GM12891 (cell line): ENCODE results near the gene FRG1.
"Not testable (repeated sequence)": the region's sequence is repeated elsewhere in the genome, so short reads cannot be mapped to it uniquely, and the experiment has no call there.

Source experiments
- DNase-seq: peaks from one replicate; pipeline ENCODE4 v3.0.0; 2011; ENCODE audit warnings: low spot score; ENCODE audit not compliant: insufficient read length
- FAIRE-seq: peaks from 2 replicates; lab custom pipeline; 2011; peaks lifted over from hg19 to GRCh38; lab: Jason Lieb, UNC
- PAX5 ChIP-seq: IDR thresholded peaks from 2 replicates; pipeline ENCODE4 v1.6.1; 2011; ENCODE audit warnings: low read length, moderate library complexity, mild to moderate bottlenecking; ENCODE audit not compliant: insufficient read depth, severe bottlenecking
- POLR2A ChIP-seq: IDR thresholded peaks from 2 replicates; pipeline ENCODE4 v1.6.1; 2011; ENCODE audit warnings: low read depth, low read length, control low read depth
- POLR2AphosphoS5 ChIP-seq: IDR thresholded peaks from 2 replicates; pipeline ENCODE4 v1.6.1; 2011; ENCODE audit warnings: low read depth, low read length, control low read depth
- POU2F2 ChIP-seq: IDR thresholded peaks from 2 replicates; pipeline ENCODE4 v1.6.1; 2011; ENCODE audit warnings: low read depth, mild to moderate bottlenecking, control low read depth, low read length, moderate library complexity
- SPI1 ChIP-seq: IDR thresholded peaks from 2 replicates; pipeline ENCODE4 v1.6.1; 2011; ENCODE audit warnings: low read depth, low read length, control low read depth
- TAF1 ChIP-seq: IDR thresholded peaks from 2 replicates; pipeline ENCODE4 v1.6.1; 2011; ENCODE audit warnings: low read depth, low read length, control low read depth

The FRG1 gene

DNA sequence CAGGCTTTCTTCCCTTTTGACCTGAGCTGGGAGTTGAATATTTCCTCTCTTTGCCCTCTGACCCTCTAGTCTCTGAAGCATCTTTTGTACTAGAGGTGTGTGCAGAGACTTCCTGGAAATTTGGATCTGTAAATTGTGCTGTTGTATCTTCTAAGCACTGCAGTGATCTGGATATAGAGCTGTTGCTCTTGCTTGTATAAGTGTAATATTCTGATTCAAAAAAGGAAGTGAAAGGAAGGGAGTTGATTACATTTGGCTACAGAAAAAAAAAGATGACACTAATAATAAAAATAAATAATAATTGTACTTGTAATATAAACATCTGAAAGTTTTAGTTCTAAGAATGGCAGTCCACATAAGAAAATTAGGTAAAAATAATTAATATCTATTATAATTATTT lies 33.0 kb downstream of the FRG1 start:
- TF ChIP-seq SPI1 (peak; percentile 68), PAX5 (no peak)
- FAIRE-seq (no peak), DNase-seq (no peak)

DNA sequence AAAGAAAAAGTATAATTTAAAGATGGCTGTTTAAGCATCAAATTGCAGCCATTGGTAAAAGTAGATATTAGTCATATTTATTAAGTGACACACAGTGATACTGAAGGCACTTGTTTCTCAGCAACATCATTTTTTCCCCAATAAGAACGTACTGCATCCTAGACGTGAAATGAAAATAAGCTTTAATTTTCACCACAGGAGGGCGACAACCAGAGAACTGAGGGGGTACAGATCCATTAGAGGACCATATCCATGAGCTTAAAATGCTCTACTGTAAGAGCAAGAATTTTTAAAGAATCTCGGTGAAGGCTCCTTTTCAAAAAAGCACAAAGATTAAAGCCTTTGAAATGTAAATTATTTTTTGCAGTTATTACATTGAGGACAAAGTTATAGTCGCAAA lies 33.4 kb downstream of the FRG1 start:
- DNase-seq (no peak), FAIRE-seq (no peak)

DNA sequence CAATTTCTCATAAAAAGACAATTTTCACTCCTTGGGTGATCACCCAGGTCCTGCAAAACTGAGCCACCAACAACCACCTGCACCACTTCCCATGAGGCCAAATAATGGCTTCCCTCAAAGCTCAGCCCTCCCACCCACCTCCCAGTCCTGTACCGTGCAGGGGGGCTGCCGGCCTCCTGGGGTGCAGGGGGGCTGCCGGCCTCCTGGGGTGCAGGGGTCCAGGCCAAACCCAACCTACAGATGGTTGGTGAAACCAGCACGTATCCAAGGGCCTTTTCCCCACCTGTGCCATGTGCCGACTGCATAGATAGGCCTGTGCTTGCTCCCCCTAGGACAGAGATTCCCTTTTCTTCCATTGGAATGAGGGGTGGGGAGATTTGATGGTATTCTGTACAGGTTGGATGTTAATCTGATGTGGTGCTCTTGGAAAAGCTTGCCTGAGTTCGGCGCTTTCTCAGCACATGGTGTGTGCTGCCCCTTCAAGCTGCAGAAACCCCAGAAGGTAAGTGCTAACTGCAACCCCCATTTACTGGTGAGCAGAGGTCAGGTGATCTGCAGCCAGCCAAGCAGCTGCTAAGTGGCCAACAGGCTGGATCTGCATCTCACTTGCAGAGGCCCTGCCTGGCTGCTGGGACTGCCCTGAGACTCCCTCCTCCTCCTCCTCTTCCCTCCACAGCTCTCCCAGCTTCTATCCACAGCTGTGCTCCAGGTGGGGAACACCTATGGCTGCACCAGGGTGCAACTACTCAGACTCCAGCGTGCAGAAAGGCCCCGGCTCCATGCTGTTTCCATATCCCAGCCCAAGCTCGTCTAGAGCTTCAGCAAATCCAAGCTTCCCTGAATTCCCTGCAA lies 38.8 kb downstream of the FRG1 start:
- no peak for DNase-seq
- no peak for FAIRE-seq
- TF ChIP-seq POLR2A: no peak
- TF ChIP-seq POLR2AphosphoS5: no peak
- TF ChIP-seq SPI1: no peak
- no peak for TF ChIP-seq TAF1
- no peak for TF ChIP-seq POU2F2
- TF ChIP-seq PAX5: no peak

More for the DNA sequence above, 33.4 kb downstream of the FRG1 start:
- TF ChIP-seq TAF1 (no peak), PAX5 (no peak), SPI1 (no peak), POU2F2 (no peak), POLR2A (no peak), POLR2AphosphoS5 (no peak)

DNA sequence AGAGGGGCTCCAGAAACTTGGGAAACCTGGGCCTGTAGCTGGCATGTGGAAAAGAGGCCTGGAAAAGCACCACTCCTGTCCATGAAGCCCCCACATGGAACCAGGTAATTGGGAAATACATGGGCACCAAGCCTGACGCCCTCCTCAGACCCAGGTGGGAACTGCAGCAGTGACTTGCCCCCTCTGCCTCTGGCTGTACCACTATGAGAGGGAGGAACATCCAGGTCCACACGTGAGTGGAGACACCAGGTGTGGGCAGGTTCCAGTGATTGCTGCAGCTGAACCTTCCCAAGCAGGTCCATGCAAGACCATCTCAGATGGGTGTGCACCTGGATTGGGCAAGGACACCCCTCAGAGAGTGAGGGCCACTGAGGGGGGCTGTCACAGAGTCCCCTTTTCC lies 39.6 kb downstream of the FRG1 start:
- FAIRE-seq, DNase-seq: not testable (repeated sequence)

DNA sequence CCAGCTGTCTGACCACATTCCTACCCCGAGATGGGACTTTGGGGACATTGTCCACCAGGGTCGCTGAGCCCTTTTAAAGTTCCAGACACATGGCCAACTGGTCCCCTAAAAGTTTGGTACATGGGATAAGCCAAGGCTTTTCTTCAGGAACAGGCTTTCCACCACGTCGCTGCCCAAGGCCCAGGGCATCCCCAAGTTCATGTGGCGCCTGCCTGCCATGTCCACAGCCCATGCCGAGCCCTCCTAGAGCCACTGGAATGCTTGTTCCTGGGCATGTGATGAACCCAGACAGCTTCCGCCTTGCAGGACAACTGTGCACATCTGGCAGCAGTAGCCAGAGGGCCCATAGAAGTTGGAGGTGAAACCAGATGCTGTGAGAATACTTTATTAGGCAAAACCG lies 41.3 kb downstream of the FRG1 start:
- TF ChIP-seq PAX5 (no peak), SPI1 (no peak), POU2F2 (no peak), POLR2AphosphoS5 (no peak)
- no peak for FAIRE-seq
- DNase-seq: no peak

DNA sequence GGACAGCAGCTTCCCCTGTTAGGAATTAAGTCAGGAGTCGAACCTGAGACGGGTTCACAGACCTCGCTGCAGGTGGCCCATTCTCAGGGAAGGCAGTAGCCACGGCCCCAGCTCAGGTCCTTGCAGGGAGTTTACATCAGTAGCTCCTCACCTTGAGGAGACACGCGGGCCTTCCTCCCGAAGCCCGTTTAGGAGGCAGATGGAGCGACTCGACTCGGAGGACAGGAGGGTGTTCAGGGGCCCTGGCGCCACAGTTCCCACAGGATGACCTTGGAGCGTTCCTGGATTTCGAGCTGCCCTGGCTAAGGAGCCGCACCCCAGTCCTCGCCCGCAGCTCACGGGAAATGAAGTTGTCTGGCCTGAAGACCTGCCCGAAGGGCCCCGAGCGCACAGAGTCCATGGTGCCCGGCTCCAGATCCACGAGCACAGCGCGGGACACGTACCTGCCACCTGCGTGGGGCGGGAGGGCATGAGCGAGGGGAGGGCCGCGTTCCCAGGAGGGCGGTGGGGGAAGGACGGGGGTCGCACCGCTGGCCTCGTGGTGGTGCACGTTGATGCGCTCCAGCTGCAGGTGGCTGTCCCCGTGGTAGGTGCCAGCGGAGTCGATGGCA lies 43.3 kb downstream of the FRG1 start:
- DNase-seq, FAIRE-seq: not testable (repeated sequence)

DNA sequence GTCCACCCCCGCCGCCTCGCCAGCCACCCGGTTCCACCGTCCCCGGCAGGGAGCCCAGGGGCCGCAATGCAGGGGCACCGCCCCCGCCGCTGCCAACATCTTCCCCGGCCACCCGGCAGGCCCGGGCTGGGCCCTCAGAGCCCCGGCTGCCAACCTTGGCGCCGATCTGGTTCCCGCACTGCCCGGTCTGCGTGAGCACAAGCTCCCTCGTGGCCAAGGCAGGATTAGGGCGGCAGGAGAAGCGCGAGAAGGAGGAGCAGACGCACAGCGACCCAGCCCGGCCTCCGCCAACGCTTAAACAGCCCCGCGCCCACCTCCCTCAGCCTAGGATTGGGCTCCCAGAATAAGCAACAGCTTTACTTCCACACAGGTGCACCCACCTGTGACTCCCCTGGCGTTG lies 44.0 kb downstream of the FRG1 start:
- DNase-seq, FAIRE-seq: not testable (repeated sequence)

DNA sequence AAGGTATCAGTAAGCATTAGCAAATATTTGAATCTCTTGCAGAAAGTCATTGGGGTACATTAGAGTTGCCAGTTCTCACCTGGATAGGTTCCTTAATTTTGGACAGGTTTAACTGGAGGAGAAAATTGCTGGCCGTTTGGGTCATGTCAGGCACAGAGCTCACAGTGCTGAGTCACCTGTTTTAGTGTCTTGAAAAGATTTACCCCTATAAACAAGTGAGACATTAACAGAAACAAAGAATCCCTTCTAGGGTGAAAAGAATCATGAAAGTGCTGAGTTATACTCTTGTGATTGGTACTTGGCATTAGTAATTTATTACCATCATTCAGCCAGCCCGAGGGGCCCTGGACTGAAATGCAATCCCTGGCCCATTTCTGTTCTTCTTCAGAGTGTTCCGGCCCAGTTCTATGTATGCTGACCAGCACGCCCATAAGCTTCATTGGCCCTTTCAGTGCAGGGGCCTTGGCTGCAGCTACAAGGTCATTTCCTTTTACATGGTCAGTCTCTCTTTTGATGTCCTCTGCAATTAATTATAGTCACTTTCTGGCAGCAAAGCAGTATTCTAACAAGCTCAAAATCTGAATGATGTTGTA lies 45.1 kb downstream of the FRG1 start:
- DNase-seq, FAIRE-seq: not testable (repeated sequence)

DNA sequence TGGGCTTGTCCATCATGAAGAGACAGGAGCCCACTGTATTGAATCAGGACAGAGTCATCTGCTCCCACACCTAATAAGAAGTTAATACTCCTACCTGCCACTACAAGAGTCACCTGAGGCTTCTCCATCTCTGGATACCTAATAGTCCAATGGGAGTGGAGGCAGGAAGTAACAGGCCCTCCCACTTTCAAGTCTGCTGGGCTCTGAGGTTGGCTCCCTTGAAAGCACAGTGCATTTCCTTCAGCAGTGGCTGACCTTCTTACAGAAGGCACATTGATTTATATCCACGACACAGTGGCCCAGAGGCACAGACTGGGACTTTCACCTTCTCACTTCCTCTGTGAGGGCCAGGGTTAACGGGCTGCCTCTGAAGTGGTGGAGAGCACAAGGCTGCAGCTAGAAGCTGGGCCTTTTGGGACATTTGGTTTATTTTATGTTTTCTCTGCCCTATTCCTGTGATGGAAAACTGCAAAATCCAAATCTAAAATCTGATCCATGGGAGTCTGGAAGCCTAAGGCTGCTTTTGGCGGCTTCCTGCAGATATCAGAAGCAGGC lies 48.3 kb downstream of the FRG1 start:
- DNase-seq (no peak), FAIRE-seq (no peak)
- no peak for TF ChIP-seq TAF1
- peak; percentile 67 for TF ChIP-seq SPI1
- TF ChIP-seq POLR2A: no peak

DNA sequence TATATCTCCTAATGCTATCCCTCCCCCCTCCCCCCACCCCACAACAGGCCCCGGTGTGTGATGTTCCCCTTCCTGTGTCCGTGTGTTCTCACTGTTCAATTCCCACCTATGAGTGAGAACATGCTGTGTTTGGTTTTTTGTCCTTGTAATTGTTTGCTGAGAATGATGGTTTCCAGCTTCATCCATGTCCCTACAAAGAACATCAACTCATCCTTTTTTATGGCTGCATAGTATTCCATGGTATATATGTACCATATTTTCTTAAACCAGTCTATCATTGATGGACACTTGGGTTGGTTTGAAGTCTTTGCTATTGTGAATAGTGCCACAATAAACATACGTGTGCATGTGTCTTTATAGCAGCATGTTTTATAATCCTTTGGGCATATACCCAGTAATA lies 49.3 kb downstream of the FRG1 start:
- DNase-seq: not testable (repeated sequence)

More for the DNA sequence above, 49.3 kb downstream of the FRG1 start:
- not testable (repeated sequence) for FAIRE-seq
